Sciatic nerve (tissue), 2 donors: ENCODE results near the gene HIC2. TPM values are rescaled to one million over a fixed set of nuclear protein-coding genes. Genes with fewer than 3 reads are reported as not detected.
"Not testable (repeated sequence)": the region's sequence is repeated elsewhere in the genome, so short reads cannot be mapped to it uniquely, and the experiment has no call there.

Source experiments
- ATAC-seq: fragments of 200-7000 bp; cut with Tn5 transposase; one replicate; pipeline ENCODE4 v1.9.1; 2020; ENCODE audit warnings: mild to moderate bottlenecking, moderate library complexity
- DNase-seq: peaks from one replicate; pipeline ENCODE4 v3.0.0-alpha.2; 2020; ENCODE audit warnings: low spot score
- intact Hi-C: fragments of 100-400 bp; cut with DNase I; formaldehyde crosslinking; loops from one replicate; pipeline ENCODE4 v1.14.2; 2022
- total RNA-seq: library from RNA; stranded (reverse); fragmentation: NEBNext Ultra II Directional; extraction: Animal tissue kit (Norgen Biotek cat#: 25700); gene quantifications from one replicate; pipeline ENCODE4 v1.2.1, GENCODE V29; 2021
- donor health status: DM: no; HTN: no; CAD: no.
- donor health status: DM: no; HTN: no; CAD: no.

Gene HIC2, protein sequence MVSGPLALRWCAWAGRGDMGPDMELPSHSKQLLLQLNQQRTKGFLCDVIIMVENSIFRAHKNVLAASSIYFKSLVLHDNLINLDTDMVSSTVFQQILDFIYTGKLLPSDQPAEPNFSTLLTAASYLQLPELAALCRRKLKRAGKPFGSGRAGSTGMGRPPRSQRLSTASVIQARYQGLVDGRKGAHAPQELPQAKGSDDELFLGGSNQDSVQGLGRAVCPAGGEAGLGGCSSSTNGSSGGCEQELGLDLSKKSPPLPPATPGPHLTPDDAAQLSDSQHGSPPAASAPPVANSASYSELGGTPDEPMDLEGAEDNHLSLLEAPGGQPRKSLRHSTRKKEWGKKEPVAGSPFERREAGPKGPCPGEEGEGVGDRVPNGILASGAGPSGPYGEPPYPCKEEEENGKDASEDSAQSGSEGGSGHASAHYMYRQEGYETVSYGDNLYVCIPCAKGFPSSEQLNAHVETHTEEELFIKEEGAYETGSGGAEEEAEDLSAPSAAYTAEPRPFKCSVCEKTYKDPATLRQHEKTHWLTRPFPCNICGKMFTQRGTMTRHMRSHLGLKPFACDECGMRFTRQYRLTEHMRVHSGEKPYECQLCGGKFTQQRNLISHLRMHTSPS
- 4.8 TPM for total RNA-seq

DNA sequence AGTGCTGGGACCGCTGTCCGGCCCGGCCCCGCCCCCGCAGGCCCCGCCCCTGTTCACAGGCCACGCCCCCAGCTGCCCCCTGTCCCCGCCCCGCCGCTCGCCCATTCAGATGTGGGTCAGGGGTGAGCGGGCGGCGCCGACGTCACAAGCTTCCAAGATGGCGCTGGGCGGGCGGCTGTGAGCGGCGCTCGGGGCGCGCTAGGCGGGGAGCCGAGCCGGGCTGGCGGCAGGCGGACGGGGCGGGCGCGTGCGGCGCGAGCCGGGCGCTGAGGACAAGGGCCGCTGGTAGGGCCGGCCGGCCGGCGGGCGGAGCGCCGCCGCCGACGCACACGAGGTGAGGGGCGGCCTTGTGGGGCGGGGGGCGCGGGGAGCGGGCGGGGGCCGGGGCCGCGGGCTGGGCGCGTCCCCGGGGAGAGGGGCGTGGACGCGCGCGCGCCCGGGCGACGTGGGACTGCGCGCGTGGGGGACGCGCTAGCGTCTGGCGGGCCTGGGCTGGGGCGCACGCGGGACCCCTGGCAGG, at the start of gene HIC2:
Gene HIC2 (plus strand): TSS at position 145 of the 520 bp plus-strand sequence. CDS start 25,461 bp downstream, outside the sequence.
- DNase-seq, intact Hi-C loops: not testable (repeated sequence)
- peak; percentile 96 for ATAC-seq

DNA sequence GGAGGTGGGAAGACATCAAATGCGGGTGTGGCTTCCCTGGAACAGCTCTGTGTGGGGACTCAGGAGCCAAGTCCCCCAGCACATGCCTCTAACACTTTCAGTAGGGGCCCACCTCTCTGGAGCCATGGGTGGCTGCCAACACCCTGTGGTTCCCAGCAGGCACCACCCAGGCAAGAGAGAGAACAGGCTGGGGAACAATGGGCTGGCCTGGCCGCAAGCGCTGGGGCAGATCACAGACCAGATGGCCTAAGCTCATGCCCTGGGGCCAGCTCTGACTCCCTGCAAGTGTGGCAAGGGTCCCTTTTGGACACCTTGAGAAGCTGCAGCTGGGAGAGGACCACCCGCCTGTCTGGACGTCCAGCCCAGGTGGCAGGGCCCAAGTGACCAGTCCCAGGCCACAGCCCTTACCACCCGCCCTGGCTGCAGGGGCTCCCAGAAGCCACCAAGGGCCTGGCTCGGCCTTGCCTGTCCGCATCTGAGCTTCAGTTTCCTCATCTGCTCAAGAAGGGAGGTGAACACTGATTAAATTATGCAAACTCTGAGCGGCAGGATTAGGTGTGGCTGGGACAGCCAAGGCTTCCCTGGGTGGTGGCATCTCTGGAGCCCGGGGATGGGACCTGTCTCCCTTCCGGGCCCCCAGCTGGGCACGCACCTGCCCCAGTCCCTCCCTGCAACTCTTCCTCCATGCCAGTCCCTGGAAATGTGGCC, 48.4 kb upstream of the HIC2 start:
- intact Hi-C loops, DNase-seq, ATAC-seq: not testable (repeated sequence)

DNA sequence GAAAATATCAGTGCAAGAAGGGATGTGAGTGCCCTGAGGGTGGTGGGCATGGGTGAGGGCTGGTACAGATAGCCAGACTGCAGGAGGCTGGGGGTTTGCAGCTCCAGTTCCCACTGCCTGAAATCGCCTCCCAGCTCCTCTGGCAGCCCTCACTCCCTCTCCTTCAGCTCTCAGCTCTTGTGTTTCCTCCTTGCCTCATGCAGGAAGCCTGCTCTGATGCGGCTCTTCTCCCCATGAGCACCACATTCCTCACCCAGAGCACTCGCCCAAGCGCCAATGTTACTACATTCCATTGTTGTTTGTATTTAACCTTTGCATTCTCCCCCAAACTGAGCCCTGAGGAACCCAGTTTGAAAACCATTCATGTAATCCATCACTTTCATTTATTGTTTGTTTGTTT, 41.3 kb upstream of the HIC2 start:
- intact Hi-C loops, DNase-seq, ATAC-seq: not testable (repeated sequence)

DNA sequence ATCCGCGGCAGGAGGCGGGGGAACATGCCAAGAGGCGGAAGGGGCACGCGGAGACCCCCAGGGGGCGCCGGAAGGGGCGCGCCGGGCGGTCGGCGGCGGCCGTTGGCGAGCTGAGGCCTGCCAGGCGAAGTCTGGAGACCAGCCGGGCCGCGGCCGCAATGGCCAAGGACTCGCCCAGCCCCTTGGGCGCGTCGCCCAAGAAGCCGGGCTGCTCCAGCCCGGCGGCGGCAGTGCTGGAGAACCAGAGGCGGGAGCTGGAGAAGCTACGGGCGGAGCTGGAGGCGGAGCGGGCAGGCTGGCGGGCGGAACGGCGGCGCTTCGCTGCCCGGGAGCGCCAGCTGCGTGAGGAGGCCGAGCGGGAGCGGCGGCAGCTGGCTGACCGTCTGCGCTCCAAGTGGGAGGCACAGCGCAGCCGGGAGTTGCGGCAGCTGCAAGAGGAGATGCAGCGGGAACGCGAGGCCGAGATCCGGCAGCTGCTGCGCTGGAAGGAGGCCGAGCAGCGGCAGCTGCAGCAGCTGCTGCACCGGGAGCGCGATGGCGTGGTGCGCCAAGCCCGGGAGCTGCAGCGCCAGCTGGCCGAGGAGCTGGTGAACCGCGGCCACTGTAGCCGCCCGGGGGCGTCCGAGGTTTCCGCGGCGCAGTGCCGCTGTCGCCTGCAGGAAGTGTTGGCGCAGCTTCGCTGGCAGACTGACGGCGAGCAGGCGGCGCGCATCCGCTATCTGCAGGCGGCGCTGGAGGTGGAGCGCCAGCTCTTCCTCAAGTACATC, 33.3 kb upstream of the HIC2 start, which contains the start of gene RIMBP3B:
Gene RIMBP3B (plus strand): TSS at position 51 of the 767 bp plus-strand sequence. CDS start 108 bp downstream, at position 159.
- peak; percentile 88 for ATAC-seq
- DNase-seq, intact Hi-C loops: not testable (repeated sequence)

DNA sequence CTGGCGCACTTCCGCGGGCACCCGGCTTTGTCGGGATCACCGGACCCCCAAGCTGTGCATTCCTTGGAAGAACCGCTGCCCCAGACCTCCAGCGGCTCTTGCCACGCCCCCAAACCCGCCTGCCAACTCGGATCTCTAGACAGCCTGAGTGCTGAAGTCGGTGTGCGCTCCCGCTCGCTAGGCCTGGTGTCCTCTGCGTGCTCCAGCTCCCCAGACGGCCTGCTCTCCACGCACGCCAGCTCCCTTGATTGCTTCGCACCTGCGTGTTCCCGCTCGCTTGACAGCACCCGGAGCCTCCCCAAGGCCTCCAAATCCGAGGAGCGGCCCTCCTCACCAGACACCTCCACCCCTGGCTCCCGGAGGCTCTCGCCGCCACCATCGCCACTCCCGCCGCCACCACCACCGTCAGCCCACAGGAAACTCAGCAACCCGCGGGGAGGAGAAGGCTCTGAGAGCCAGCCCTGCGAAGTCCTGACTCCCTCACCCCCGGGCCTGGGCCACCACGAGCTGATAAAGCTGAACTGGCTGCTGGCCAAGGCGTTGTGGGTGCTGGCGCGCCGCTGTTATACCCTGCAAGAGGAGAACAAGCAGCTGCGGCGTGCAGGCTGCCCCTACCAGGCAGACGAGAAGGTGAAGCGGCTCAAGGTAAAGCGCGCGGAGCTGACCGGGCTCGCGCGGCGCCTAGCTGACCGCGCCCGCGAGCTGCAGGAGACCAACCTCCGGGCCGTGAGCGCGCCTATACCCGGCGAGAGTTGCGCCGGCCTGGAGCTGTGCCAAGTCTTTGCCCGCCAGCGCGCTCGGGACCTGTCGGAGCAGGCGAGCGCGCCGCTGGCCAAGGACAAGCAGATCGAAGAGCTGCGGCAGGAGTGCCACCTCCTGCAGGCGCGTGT, 32.5 kb upstream of the HIC2 start:
- ATAC-seq, result peak; percentile 56
- DNase-seq, intact Hi-C loops: not testable (repeated sequence)

DNA sequence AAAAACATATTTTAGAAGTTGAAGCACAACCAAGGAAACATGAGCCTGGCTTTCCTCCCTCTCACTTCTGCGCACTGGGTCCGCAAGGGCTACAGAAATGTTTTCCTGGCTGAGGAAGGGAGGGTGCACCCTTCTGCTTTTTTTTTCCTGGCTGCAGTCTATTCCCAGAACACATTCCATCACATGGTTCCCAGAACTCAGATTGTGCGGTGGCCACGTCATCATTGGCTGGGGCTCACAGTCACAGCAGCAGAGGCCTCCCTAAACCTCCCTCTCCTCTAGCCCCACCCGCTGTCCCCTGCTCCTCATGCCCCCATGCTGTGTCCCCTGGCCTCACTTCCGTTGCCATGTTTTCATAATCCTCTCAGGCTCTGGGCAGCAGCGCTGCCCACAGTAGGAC, 27.7 kb upstream of the HIC2 start:
- ATAC-seq, result peak; percentile 76
- intact Hi-C loops, DNase-seq: not testable (repeated sequence)

DNA sequence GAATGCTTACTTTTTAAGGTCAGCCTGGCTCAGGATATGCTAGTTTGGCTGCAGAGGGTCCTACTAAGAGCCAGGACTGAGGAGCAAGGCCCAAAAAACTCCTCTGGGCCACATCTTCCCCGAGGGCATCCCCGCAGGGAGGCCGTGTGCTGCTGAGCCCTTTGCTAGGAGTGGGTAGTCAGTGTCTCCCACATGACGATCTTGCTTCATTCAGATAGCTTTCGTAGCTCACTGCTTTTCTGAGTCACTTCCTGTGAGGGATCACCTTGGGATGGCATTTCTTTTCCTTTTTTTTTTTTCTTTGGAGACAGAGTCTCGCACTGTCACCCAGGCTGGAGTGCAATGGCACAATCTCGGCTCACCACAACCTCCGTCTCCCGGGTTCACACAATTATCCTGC, 27.2 kb upstream of the HIC2 start:
- ATAC-seq, intact Hi-C loops, DNase-seq: not testable (repeated sequence)

DNA sequence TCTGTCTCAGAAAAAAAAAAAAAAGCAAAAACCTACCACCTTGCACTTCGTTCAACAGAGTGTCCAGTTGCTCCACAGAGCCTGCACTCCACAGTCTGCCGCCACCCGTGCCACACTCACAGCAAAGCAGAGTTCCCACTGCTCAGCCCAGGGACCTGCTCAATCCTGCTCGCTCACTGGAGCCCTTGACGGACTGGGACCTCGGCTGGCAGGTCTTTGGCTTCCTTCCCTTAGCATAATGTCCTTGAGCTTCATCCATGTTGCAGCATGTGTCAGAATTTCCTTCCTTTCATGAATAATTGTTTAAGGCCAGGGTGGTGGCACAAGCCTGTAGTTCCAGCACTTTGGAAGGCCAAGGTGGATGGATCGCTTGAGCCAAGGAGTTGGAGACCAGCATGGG, 22.6 kb upstream of the HIC2 start:
- DNase-seq, ATAC-seq, intact Hi-C loops: not testable (repeated sequence)

DNA sequence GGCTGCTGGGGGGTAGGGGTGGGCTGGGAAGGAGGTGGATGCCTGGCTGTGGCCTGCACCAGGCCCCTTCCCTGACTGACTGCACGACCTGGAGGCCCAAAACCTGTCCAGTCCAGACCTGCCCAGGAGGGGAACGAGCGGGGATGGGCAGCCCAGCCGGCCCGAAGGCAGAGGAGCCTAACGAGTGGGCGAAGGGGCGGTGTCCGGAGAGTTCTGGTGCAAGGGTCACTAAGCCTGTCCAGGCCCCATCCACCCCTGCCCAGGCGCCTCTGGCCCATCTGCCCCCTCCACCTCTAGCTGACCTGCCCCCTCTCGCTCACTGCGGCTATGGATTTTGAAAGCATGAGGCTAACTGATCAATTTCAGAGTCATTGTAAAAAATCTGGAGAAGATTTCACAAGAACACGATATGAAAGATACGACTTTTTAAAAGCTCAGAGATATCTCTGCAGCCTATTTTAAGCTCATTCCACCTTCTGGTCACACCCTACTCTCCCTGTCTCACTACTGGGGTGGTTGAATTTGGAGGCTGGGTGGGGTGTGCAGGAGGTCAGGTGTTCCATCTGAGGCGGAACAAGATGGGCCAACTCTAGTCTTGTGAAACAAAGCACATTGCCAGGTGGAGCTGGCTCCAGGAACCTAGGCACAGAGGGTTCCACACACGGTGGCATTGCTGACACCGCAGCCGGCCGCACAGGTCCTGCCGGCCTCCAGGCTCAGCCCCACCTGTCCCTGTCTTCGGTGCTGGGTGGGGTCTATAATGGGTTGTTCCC, 15.8 kb upstream of the HIC2 start:
- intact Hi-C loops, DNase-seq, ATAC-seq: not testable (repeated sequence)

DNA sequence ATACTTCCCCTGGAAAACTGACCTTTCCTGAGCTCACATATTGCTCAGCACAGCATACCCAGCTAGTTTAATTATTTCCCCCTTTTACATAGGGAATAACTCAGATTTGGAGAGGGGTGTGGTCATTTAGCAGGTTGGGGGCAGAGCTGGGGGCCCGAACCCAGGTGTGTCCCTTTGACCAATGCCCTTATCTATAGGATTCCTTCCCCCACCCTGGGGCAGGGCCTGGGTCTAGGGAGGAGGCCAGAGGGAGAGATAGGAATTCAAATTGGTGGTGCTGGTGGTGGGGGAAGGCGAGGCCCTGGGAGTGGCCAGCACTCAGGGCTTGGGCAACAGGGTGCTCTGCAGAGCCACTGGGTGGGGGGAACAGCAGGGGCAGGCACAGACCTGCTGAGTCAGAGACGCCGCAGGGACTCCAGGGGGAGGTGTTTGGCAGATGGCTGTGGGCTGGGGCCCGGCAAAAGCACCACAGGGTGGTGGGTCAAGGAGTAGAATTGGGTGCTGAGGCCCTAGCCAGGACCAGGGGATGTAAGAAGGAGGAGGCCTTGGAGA, 14.3 kb upstream of the HIC2 start:
- ATAC-seq, intact Hi-C loops, DNase-seq: not testable (repeated sequence)

DNA sequence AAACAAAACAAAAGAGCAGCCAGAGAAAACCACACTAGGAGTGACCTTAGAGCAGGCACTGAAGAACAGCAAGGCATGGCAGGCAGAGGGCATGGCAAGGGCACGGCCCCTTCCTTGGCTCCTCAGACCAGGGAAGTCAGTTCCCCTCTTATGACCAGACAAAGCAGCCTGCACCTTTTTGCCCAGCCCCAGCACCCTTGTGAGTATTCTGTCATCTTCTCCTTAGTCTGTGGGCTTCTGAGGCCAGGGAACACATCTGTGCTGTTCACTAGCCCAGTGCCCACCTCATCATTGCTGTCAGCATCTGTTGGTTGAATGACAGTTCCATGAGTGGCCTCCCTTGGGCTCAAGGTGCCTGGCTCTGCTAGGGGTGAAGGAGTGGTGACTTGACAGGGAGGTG, 10.0 kb upstream of the HIC2 start:
- ATAC-seq, DNase-seq, intact Hi-C loops: not testable (repeated sequence)

DNA sequence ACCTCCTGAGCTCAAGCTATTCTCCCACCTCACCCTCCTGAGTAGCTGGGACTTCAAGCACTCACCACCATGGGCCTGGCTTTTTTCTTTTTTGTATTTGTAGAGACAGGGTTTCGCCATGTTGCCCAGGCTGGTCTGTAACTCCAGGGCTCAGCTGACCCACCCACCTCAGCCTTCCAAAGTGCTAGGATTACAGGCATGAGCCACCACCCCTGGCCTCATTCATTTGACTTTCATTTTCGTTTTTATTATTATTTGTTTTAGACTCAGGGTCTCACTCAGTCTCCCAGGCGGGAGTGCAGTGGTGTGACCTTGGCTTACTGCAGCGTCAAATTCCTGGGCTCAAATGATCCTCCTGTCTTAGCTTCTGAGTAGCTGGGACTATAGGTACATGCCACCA, 9.4 kb upstream of the HIC2 start:
- DNase-seq, intact Hi-C loops, ATAC-seq: not testable (repeated sequence)

DNA sequence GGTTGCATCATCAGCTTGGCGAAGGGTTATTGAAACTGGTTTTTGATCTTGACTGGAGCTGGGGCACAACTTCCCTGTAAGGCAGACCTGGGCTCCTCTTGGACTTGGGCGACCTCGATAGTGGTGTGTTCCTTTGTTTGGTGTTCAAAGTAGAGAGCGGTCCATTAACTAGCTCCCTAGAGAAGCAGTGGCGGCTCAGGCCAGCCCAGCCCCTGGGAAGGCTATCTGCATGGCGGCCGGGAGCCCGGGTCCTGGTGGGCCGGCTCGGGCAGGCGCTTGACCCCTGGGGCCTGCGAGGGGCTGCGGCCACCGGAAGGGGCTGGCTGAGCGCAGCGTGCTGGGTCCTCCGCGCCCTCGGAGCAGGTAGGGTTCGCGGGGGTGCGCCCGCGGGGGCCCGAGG, 796 bp upstream of the HIC2 start:
- ATAC-seq, DNase-seq, intact Hi-C loops: not testable (repeated sequence)

DNA sequence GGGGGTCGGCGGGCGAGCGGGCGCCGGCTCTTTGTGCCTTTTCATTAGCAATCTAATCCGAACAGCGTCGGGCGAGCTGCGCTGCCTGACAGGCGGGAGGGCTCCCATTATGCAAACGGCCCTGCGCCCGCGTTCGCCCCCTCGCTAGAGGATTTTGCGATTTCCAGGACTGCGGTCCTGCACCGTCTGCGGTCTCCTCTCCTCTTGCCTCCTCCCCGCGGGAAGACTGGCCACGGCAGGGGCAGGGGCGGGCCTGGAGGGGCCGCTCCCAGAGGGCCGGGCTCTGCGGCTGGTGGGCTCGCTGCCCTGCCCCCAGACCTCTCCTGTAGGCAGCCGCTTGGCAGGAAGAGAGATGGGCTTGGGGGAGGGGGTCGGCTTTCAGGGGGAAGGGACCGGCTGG, 682 bp downstream of the HIC2 start:
- ATAC-seq, result peak; percentile 35
- DNase-seq, result peak; percentile 63
- intact Hi-C loops, result not testable (repeated sequence)

DNA sequence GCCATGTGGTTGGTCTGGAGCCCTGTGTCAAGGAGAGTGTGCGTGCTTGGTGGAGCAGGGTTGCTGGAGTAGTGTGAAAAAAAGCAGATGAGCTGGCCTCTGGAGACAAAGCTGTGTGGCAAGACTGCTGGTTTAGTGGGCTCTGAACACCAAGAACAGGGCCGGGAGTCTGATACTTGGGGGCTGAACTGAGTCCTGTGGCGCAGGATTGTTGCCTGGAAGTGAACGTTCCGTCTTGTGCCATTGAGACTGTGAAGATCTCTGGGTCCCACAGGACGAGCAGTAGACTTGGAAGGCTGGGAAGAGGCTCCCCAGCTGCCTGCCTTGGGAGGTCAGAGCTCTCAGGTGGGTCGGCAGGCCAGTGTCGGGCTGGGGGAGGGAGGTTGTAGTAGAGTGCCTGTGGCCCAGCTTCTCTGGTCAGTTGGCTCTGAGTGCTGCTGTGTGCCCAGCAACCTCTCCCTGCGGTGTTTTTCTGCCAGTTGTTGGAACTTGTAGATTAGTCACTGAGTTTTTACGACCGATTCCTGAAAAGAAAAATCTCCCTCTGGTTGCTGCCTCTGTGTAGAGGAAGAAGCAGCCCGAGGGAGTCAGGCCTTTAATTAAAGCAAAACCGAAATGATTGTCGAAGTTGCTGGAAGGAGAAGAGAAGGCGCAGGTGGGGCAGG, 1.9 kb downstream of the HIC2 start:
- peak; percentile 38 for ATAC-seq
- intact Hi-C loops, DNase-seq: not testable (repeated sequence)
